ENCODE data around the gene ANKRD60. TPM values are rescaled to one million over a fixed set of nuclear protein-coding genes. Genes with fewer than 3 reads are reported as not detected.

Gene ANKRD60
- total and polyA plus RNA-seq, 2 donors: not detected

DNA sequence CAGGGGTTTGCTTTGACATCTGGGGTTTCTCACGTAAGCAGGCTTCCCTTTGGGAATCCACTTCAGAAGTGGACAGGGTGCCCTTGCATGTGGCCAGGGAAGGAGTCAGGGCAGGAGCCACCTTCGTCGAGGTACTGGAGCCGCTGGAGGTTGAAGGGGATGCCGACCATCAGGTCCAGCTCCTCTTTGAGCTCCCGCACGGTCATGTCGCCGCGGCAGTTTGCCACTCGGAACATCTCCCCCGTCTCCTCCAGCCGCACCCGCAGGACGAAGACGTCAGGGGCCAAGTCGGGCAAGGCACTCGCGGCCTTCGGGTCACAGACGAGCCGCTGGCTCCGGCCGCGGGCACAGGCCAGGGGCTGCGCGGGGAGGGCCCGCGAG, 360 bp downstream of the ANKRD60 start:
- Histone ChIP-seq H3K36me3 (ENCODE audit: control insufficient read depth in 2 of 2, insufficient read depth in 2 of 2, low read length in 1 of 2) (no peaks in the 10 kb centered on the region), H3K27me3 (ENCODE audit: control insufficient read depth in 2 of 2, insufficient read depth in 1 of 2, low read length in 1 of 2) (peaks cover 41 to 64% of the 10 kb centered on the region in 2 donors), H3K4me1 (ENCODE audit: control insufficient read depth in 2 of 2, insufficient read depth in 2 of 2, low read length in 2 of 2) (no peaks in the 10 kb centered on the region), H3K27ac (ENCODE audit: low read depth in 1 of 2, low read length in 1 of 2) (no peak overlapping the region), H3K9me3 (ENCODE audit: control insufficient read depth in 2 of 2, insufficient read depth in 1 of 2, low read length in 1 of 2) (peaks cover 0 to 3% of the 10 kb centered on the region in 2 donors), H3K4me3 (ENCODE audit: low read length in 2 of 2) (no peak overlapping the region)
- WGBS: 13% methylated on average over 29 of the region's 29 CpGs
- no peak for DNase-seq (ENCODE audit: low read depth in 6 of 9, low spot score in 9 of 9)

DNA sequence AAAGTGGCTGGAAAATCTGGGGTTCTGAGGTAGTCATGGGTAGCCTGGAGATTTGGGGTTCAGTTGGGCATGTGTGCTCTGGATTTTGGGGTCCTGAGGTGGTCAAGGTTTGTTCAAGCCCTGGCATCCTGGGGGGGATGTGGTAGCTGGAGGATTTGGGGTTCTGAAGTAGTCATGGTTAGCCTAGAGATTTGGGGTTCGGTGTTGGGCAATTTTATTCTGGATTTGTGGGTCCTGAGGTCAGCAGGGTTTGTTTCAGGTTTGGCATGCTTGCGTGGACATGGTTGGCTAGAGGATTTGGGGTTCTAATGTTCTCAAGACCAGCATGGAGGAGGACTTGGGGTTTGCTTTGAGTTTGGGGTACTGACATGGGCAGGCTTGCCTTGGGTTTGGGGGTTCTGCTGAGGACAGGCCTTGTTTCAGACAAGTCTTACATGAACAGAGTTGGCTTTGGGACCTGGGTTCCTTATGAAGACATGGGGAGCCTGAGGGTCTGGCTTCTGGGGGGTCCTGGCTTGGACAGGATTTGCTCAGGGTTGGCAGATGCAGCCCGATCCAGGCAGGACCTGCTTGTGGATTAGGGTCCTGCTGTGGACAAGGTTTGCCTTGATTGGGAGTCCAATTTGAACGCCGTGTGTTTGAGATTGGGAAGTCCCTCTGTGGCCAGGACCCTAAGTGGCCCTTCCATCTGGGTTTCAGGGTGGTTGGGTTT, 906 bp downstream of the ANKRD60 start:
- Histone ChIP-seq H3K36me3 (ENCODE audit: control insufficient read depth in 2 of 2, insufficient read depth in 2 of 2, low read length in 1 of 2) (no peaks in the 10 kb centered on the region), H3K4me1 (ENCODE audit: control insufficient read depth in 2 of 2, insufficient read depth in 2 of 2, low read length in 2 of 2) (no peaks in the 10 kb centered on the region), H3K9me3 (ENCODE audit: control insufficient read depth in 2 of 2, insufficient read depth in 1 of 2, low read length in 1 of 2) (peaks cover 0 to 3% of the 10 kb centered on the region in 2 donors), H3K27ac (ENCODE audit: low read depth in 1 of 2, low read length in 1 of 2) (no peak overlapping the region), H3K27me3 (ENCODE audit: control insufficient read depth in 2 of 2, insufficient read depth in 1 of 2, low read length in 1 of 2) (peaks cover 41 to 65% of the 10 kb centered on the region in 2 donors), H3K4me3 (ENCODE audit: low read length in 2 of 2) (no peak overlapping the region)
- WGBS: 98% methylated on average over 5 of the region's 5 CpGs
- DNase-seq (ENCODE audit: low read depth in 6 of 9, low spot score in 9 of 9): no peak

GRCh38 chr20:58225452-58226200, 2.8 kb downstream of the ANKRD60 start:
- Histone ChIP-seq H3K27ac (ENCODE audit: low read depth in 1 of 2, low read length in 1 of 2) (no peak overlapping the region), H3K9me3 (ENCODE audit: control insufficient read depth in 2 of 2, insufficient read depth in 1 of 2, low read length in 1 of 2) (peaks cover 0 to 3% of the 10 kb centered on the region in 2 donors), H3K4me1 (ENCODE audit: control insufficient read depth in 2 of 2, insufficient read depth in 2 of 2, low read length in 2 of 2) (no peaks in the 10 kb centered on the region), H3K36me3 (ENCODE audit: control insufficient read depth in 2 of 2, insufficient read depth in 2 of 2, low read length in 1 of 2) (no peaks in the 10 kb centered on the region), H3K27me3 (ENCODE audit: control insufficient read depth in 2 of 2, insufficient read depth in 1 of 2, low read length in 1 of 2) (peaks cover 41 to 83% of the 10 kb centered on the region in 2 donors), H3K4me3 (ENCODE audit: low read length in 2 of 2) (no peak overlapping the region)
- WGBS: 83% methylated on average over 15 of the region's 15 CpGs
- no peak for DNase-seq (ENCODE audit: low read depth in 6 of 9, low spot score in 9 of 9)

GRCh38 chr20:58224974-58225373, 3.5 kb downstream of the ANKRD60 start:
- Histone ChIP-seq H3K9me3 (ENCODE audit: control insufficient read depth in 2 of 2, insufficient read depth in 1 of 2, low read length in 1 of 2) (peaks cover 0 to 3% of the 10 kb centered on the region in 2 donors), H3K27ac (ENCODE audit: low read depth in 1 of 2, low read length in 1 of 2) (no peak overlapping the region), H3K4me1 (ENCODE audit: control insufficient read depth in 2 of 2, insufficient read depth in 2 of 2, low read length in 2 of 2) (no peaks in the 10 kb centered on the region), H3K27me3 (ENCODE audit: control insufficient read depth in 2 of 2, insufficient read depth in 1 of 2, low read length in 1 of 2) (peaks cover 35 to 82% of the 10 kb centered on the region in 2 donors), H3K36me3 (ENCODE audit: control insufficient read depth in 2 of 2, insufficient read depth in 2 of 2, low read length in 1 of 2) (no peaks in the 10 kb centered on the region), H3K4me3 (ENCODE audit: low read length in 2 of 2) (no peak overlapping the region)
- WGBS: 71% methylated on average over 5 of the region's 5 CpGs
- no peak for DNase-seq (ENCODE audit: low read depth in 6 of 9, low spot score in 9 of 9)

- 95% methylated on average over 5 of the region's 5 CpGs for WGBS
- H3K27me3 ChIP-seq (ENCODE audit: control insufficient read depth in 2 of 2, insufficient read depth in 1 of 2, low read length in 1 of 2): peaks cover 26 to 74% of the 10 kb centered on the region in 2 donors
Observed at GRCh38 chr20:58224097-58224496, 4.4 kb downstream of the ANKRD60 start.

DNA sequence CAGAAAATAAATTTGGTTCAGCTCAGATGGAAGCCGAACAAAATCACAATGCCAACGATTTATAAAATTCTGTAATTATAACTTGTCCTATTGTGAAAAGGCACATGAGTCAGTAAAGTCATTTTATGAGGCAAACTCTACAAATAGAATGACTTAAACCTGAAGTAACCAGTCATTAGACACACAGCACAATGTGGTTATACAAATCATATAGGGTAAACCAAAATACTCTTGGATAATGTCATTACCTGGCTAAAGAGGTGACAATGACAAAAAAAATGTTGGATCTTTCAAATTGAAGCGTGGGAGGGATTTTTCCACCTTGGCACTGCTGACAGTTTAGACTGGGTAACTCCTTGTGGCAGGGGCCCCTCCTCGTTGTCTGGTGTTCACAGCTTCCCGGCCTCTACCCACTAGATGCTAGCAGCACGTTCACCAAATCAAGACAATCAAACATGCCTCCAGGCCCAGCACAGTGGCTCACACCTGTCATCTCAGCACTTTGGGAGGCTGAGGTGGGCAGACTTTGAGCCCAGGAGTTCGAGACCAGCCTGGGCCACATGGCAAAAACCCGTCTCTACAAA, 5.0 kb downstream of the ANKRD60 start:
- H3K36me3 ChIP-seq (ENCODE audit: control insufficient read depth in 2 of 2, insufficient read depth in 2 of 2, low read length in 1 of 2): no peaks in the 10 kb centered on the region
- H3K27me3 ChIP-seq (ENCODE audit: control insufficient read depth in 2 of 2, insufficient read depth in 1 of 2, low read length in 1 of 2): peaks cover 20 to 73% of the 10 kb centered on the region in 2 donors
- WGBS: 90% methylated on average over 8 of the region's 8 CpGs
- H3K4me3 ChIP-seq (ENCODE audit: low read length in 2 of 2): no peak overlapping the region
- no peak overlapping the region for H3K27ac ChIP-seq (ENCODE audit: low read depth in 1 of 2, low read length in 1 of 2)
- peaks cover 0 to 6% of the 10 kb centered on the region in 2 donors for H3K9me3 ChIP-seq (ENCODE audit: control insufficient read depth in 2 of 2, insufficient read depth in 1 of 2, low read length in 1 of 2)
- DNase-seq (ENCODE audit: low read depth in 6 of 9, low spot score in 9 of 9): no peak
- H3K4me1 ChIP-seq (ENCODE audit: control insufficient read depth in 2 of 2, insufficient read depth in 2 of 2, low read length in 2 of 2): no peaks in the 10 kb centered on the region

More at GRCh38 chr20:58224097-58224496, 4.4 kb downstream of the ANKRD60 start:
- Histone ChIP-seq H3K27ac (ENCODE audit: low read depth in 1 of 2, low read length in 1 of 2) (no peak overlapping the region), H3K4me3 (ENCODE audit: low read length in 2 of 2) (no peak overlapping the region), H3K36me3 (ENCODE audit: control insufficient read depth in 2 of 2, insufficient read depth in 2 of 2, low read length in 1 of 2) (no peaks in the 10 kb centered on the region), H3K4me1 (ENCODE audit: control insufficient read depth in 2 of 2, insufficient read depth in 2 of 2, low read length in 2 of 2) (no peaks in the 10 kb centered on the region), H3K9me3 (ENCODE audit: control insufficient read depth in 2 of 2, insufficient read depth in 1 of 2, low read length in 1 of 2) (peaks cover 0 to 4% of the 10 kb centered on the region in 2 donors)
- DNase-seq (ENCODE audit: low read depth in 6 of 9, low spot score in 9 of 9): no peak

DNA sequence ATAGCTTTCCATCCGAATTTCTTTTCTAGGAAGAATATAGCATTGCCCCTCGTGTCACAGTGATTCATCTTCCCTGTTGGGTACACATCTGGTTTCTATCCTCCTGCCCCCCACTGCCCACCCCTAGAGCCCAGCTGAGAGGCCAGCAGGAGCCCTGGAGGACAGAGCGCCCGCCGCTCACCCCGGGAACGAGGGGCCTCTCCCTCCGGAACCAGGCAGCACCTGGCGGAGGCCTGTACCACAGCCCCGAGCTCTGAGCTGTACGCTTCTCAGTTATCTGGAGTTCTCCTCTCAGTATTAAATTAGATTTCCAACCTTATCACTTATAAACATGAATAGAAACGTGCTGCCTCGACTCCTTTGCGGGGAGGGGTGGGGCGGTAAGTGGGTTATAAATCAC, 6.0 kb downstream of the ANKRD60 start:
- H3K4me1 ChIP-seq (ENCODE audit: control insufficient read depth in 2 of 2, insufficient read depth in 2 of 2, low read length in 2 of 2): no peaks in the 10 kb centered on the region
- DNase-seq (ENCODE audit: low read depth in 6 of 9, low spot score in 9 of 9): no peak
- 90% methylated on average over 15 of the region's 15 CpGs for WGBS
- H3K4me3 ChIP-seq (ENCODE audit: low read length in 2 of 2): no peak overlapping the region
- H3K27me3 ChIP-seq (ENCODE audit: control insufficient read depth in 2 of 2, insufficient read depth in 1 of 2, low read length in 1 of 2): peaks cover 12 to 67% of the 10 kb centered on the region in 2 donors
- H3K36me3 ChIP-seq (ENCODE audit: control insufficient read depth in 2 of 2, insufficient read depth in 2 of 2, low read length in 1 of 2): no peaks in the 10 kb centered on the region
- H3K9me3 ChIP-seq (ENCODE audit: control insufficient read depth in 2 of 2, insufficient read depth in 1 of 2, low read length in 1 of 2): peaks cover 0 to 3% of the 10 kb centered on the region in 2 donors
- no peak overlapping the region for H3K27ac ChIP-seq (ENCODE audit: low read depth in 1 of 2, low read length in 1 of 2)

- Histone ChIP-seq H3K36me3 (ENCODE audit: control insufficient read depth in 2 of 2, insufficient read depth in 2 of 2, low read length in 1 of 2) (no peaks in the 10 kb centered on the region), H3K4me1 (ENCODE audit: control insufficient read depth in 2 of 2, insufficient read depth in 2 of 2, low read length in 2 of 2) (no peaks in the 10 kb centered on the region), H3K9me3 (ENCODE audit: control insufficient read depth in 2 of 2, insufficient read depth in 1 of 2, low read length in 1 of 2) (peaks cover 0 to 3% of the 10 kb centered on the region in 2 donors), H3K4me3 (ENCODE audit: low read length in 2 of 2) (no peak overlapping the region), H3K27me3 (ENCODE audit: control insufficient read depth in 2 of 2, insufficient read depth in 1 of 2, low read length in 1 of 2) (peaks cover 0 to 40% of the 10 kb centered on the region in 2 donors), H3K27ac (ENCODE audit: low read depth in 1 of 2, low read length in 1 of 2) (no peak overlapping the region)
- no peak for DNase-seq (ENCODE audit: low read depth in 6 of 9, low spot score in 9 of 9)
- WGBS: 87% methylated on average over 4 of the region's 4 CpGs
Observed at GRCh38 chr20:58219342-58219700, 9.1 kb downstream of the ANKRD60 start.
